ACC112 (cell line): Measurements from ENCODE around the gene PSENEN.

ENCODE experiments used
- H2AFZ ChIP-seq: fragments of 200-600 bp; sonication (generic); one replicate; pipeline ENCODE4 v1.6.0; 2017; ENCODE audit warnings: antibody characterized with exemption, low read length; ENCODE audit not compliant: unreplicated experiment
- H3K27ac ChIP-seq: fragments of 200-600 bp; sonication (generic); 2 replicates; pipeline ENCODE4 v1.5.1; 2014; ENCODE audit warnings: low read depth, mild to moderate bottlenecking, antibody characterized with exemption, low read length, moderate library complexity
- H3K27me3 ChIP-seq: fragments of 200-600 bp; sonication (generic); 2 replicates; pipeline ENCODE4 v1.6.1; 2014; ENCODE audit warnings: mild to moderate bottlenecking, antibody characterized with exemption, low read length, moderate library complexity, mixed read lengths; ENCODE audit not compliant: insufficient read depth
- H3K36me3 ChIP-seq: fragments of 200-600 bp; sonication (generic); 2 replicates; pipeline ENCODE4 v1.6.1; 2016; ENCODE audit warnings: mild to moderate bottlenecking, antibody characterized with exemption, low read length, moderate library complexity, mixed read lengths; ENCODE audit not compliant: insufficient read depth
- H3K4me1 ChIP-seq: fragments of 200-600 bp; sonication (generic); one replicate; pipeline ENCODE4 v1.6.1; 2016; ENCODE audit warnings: low read length, mixed read lengths; ENCODE audit not compliant: insufficient read depth, unreplicated experiment, control insufficient read depth
- H3K4me3 ChIP-seq: fragments of 200-600 bp; sonication (generic); 2 replicates; pipeline ENCODE4 v1.5.1; 2014; ENCODE audit warnings: mild to moderate bottlenecking, low read depth, low read length
- H3K79me2 ChIP-seq: fragments of 200-600 bp; sonication (generic); one replicate; pipeline ENCODE4 v1.6.0; 2016; ENCODE audit warnings: low read length; ENCODE audit not compliant: control insufficient read depth, unreplicated experiment, insufficient read depth

Gene PSENEN

GRCh38 chr19:35734273-35734672 lies 11.2 kb upstream of the PSENEN start:
- H3K79me2 ChIP-seq: no peaks in the 10 kb centered on the region
- H3K27ac ChIP-seq: no peak overlapping the region
- H2AFZ ChIP-seq: no peak overlapping the region
- no peaks in the 10 kb centered on the region for H3K4me1 ChIP-seq
- H3K27me3 ChIP-seq: no peaks in the 10 kb centered on the region
- no peak overlapping the region for H3K4me3 ChIP-seq
- no peaks in the 10 kb centered on the region for H3K36me3 ChIP-seq

- Histone ChIP-seq H3K4me1 (no peaks in the 10 kb centered on the region), H3K79me2 (no peaks in the 10 kb centered on the region), H2AFZ (no peak overlapping the region), H3K4me3 (no peak overlapping the region), H3K27ac (no peak overlapping the region), H3K36me3 (no peaks in the 10 kb centered on the region), H3K27me3 (no peaks in the 10 kb centered on the region)
Observed at GRCh38 chr19:35734889-35735288, 10.6 kb upstream of the PSENEN start.

DNA sequence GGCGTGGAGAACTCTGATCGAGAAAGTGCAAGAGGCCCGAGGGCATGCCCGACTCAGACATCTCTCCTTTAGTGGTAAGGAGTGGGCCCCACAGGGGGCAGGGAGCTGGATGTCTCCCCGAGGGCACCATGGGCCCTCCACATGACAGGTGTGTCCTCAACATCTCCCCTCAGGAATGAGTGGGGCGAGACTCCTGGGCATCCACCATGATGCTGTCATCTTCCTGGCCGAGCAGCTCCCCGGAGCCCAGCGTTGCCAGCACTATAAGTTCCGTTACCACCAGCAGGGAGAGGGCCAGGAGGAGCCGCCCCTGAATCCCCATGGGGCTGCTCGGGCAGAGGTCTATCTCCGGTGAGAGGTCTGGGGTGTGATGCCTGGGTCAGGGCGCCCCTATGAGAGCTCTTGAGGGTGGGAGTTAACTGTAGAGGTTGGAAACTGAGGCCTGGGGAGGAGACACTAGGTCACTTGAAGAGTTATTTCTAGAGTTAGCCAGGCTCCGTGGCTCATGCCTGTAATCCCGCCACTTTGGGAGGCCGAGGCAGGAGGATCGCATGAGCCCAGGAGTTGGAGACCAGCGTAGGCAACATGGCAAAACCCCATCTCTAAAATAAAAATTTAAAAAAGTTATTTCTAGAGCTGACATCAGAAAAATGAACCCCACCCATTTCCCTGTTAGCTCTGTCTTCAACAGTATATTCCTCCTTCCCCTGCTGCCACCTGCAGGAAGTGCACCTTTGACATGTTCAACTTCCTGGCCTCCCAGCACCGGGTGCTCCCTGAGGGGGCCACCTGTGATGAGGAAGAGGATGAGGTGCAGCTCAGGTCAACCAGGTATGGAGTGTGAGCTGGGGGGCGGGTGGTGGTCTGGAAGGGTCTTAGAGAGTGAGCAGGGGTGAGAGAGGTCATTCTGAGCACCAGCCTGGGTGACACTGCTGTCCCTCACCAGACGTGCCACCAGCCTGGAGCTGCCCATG lies 8.3 kb upstream of the PSENEN start:
- H3K36me3 ChIP-seq: no peaks in the 10 kb centered on the region
- no peak overlapping the region for H3K27ac ChIP-seq

DNA sequence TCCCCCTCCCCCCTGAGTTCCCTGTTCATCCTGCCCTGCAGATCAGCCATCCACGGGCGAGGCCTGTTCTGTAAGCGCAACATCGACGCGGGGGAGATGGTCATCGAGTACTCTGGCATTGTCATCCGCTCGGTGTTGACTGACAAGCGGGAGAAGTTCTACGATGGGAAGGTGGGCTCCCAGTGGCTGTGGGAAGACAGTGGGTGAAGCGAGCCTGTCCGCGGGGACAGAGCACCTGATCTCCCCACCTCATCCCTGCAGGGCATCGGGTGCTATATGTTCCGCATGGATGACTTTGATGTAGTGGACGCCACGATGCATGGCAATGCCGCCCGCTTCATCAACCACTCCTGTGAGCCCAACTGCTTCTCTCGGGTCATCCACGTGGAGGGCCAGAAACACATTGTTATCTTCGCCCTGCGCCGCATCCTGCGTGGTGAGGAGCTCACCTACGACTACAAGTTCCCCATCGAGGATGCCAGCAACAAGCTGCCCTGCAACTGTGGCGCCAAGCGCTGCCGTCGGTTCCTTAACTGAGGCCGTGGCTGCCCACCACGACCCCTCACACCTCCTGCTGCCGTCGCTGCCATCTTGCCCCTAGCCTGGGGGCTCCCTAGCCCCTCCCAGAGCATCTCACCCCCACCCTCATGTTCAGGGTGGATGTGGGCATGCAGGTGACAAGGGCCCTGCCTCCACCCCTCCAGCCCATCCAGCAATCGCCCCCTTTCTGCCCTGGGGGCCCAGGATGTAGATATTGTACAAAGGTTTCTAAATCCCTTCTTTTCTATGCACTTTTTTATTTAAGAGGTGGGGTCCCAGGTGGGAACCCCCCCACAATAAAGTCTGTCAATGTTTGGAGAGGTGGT lies 7.2 kb upstream of the PSENEN start:
- Histone ChIP-seq H3K4me3 (no peak overlapping the region), H3K79me2 (no peaks in the 10 kb centered on the region), H3K36me3 (no peaks in the 10 kb centered on the region), H2AFZ (no peak overlapping the region), H3K27me3 (no peaks in the 10 kb centered on the region), H3K4me1 (no peaks in the 10 kb centered on the region), H3K27ac (no peak overlapping the region)

More for the DNA sequence above, 8.3 kb upstream of the PSENEN start:
- no peaks in the 10 kb centered on the region for H3K79me2 ChIP-seq
- no peaks in the 10 kb centered on the region for H3K27me3 ChIP-seq
- H3K4me1 ChIP-seq: no peaks in the 10 kb centered on the region
- no peak overlapping the region for H3K4me3 ChIP-seq
- H2AFZ ChIP-seq: no peak overlapping the region

DNA sequence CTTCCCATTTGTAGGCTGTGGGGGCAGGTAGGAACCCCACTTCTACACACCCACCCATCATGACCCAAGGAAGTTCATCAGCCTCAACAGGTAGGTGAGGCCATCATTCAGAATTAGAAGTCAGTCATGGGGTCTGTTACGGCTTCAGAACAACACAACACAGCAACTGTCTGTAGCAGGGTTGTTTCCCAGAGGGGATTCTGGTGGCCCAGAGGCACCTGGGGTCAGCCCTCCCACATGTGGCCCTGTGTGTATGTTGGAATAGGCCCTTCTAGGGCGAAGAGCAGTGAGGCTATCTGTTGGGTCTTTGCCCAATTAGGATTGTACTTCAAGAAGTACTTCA lies 6.6 kb upstream of the PSENEN start:
- Histone ChIP-seq H3K4me1 (no peaks in the 10 kb centered on the region), H3K79me2 (no peaks in the 10 kb centered on the region), H3K27me3 (no peaks in the 10 kb centered on the region), H3K36me3 (no peaks in the 10 kb centered on the region), H3K4me3 (no peak overlapping the region), H3K27ac (no peak overlapping the region), H2AFZ (no peak overlapping the region)

DNA sequence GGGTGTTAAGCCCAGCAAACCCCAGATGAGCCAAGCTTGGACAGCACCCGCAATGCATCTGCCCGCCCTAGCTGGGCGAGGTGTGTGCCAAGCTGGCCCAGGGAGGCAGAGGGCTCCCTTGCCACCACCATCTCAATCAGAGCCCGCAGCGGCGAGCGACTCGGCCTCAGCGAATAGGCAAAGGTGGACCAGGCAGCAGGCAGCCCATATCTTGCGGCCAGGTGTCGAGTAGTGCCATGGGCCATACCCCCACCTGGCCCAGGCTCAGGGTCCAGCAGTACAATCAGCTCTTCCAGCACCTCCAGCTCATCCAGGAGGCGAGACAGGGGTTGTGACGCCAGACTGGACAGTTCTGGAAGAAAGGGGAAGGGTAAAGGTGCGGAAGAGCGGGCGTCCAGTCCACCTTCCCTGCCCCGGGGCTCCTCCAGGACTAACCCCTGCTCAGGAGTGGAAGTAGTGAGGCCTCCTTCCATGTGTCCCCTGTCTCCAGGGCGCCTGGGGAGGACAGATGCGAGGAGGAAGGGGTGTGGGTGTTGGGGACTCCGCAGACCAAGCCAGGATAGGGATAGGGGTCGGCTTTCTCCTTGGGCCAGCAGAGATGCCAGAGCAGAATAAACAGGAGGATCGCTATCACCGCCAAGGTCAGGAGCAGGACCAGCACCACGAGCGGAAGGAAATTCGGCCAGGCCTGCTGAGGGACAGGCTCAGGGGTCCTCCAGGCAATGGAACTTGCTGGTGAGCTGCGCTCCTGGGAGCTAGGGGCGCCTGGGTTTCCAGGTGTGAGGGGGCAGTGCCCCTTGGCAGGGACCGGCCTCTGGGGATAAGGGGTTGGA lies 6.0 kb upstream of the PSENEN start:
- no peak overlapping the region for H2AFZ ChIP-seq
- no peaks in the 10 kb centered on the region for H3K79me2 ChIP-seq
- H3K36me3 ChIP-seq: no peaks in the 10 kb centered on the region
- no peak overlapping the region for H3K27ac ChIP-seq
- peak overlapping the region; percentile 79; the same call in 1 of the 2 replicates for H3K4me3 ChIP-seq
- H3K27me3 ChIP-seq: no peaks in the 10 kb centered on the region
- no peaks in the 10 kb centered on the region for H3K4me1 ChIP-seq

DNA sequence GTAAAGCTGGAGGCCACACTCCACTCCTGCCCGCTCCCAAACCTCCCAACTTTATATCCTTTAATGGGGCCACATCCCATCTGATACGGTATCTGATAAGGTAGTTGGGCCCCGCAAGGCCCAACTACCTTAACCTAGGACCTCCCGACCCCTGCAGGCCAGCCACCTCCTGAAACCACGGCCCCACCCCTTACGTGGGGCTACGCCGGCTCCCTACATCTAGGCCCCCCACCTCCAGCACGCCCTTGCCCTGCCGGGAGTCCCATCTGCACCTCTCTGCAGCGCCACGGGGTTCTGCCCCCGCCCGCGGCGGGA lies 5.4 kb upstream of the PSENEN start:
- Histone ChIP-seq H2AFZ (no peak overlapping the region), H3K27ac (no peak overlapping the region), H3K36me3 (no peaks in the 10 kb centered on the region), H3K79me2 (no peaks in the 10 kb centered on the region), H3K27me3 (no peaks in the 10 kb centered on the region), H3K4me3 (peak overlapping the region; percentile 79), H3K4me1 (no peaks in the 10 kb centered on the region)

GRCh38 chr19:35740423-35741202 lies 4.8 kb upstream of the PSENEN start:
- H2AFZ ChIP-seq: peak overlapping the region; percentile 82
- no peak overlapping the region for H3K27ac ChIP-seq
- peaks cover 1% of the 10 kb centered on the region for H3K79me2 ChIP-seq
- H3K36me3 ChIP-seq: no peaks in the 10 kb centered on the region
- H3K4me1 ChIP-seq: no peaks in the 10 kb centered on the region
- no peaks in the 10 kb centered on the region for H3K27me3 ChIP-seq
- peak overlapping the region; percentile 81 for H3K4me3 ChIP-seq

- no peak overlapping the region for H3K27ac ChIP-seq
- H3K27me3 ChIP-seq: no peaks in the 10 kb centered on the region
- no peaks in the 10 kb centered on the region for H3K36me3 ChIP-seq
- peaks cover 7% of the 10 kb centered on the region for H3K79me2 ChIP-seq
- peak overlapping the region; percentile 81 for H3K4me3 ChIP-seq
- H2AFZ ChIP-seq: peak overlapping the region; percentile 82
- peaks cover under 1% of the 10 kb centered on the region for H3K4me1 ChIP-seq
Observed at GRCh38 chr19:35741203-35741515, 4.3 kb upstream of the PSENEN start.
